OCI-LY1 (cell line): ENCODE data around the gene PLEKHA8.

Experiments
- H2AFZ ChIP-seq: fragments of 200-600 bp; sonication (generic), shearing (Covaris generic); 2 replicates; pipeline ENCODE4 v1.6.0; 2014; ENCODE audit warnings: antibody characterized with exemption, mild to moderate bottlenecking, low read length
- H3F3A ChIP-seq: fragments of 200-600 bp; sonication (generic), shearing (Covaris generic); 2 replicates; pipeline ENCODE4 v1.6.0; 2014; ENCODE audit warnings: mild to moderate bottlenecking, antibody characterized with exemption, low read length, moderate library complexity; ENCODE audit not compliant: insufficient read depth
- H3K27ac ChIP-seq: fragments of 200-600 bp; sonication (generic); 2 replicates; pipeline ENCODE4 v1.5.1; 2014; ENCODE audit warnings: low read length, mixed run types, mild to moderate bottlenecking, low read depth; ENCODE audit not compliant: poor library complexity, severe bottlenecking
- H3K27me3 ChIP-seq: fragments of 200-600 bp; sonication (generic); 2 replicates; pipeline ENCODE4 v1.6.0; 2014; ENCODE audit warnings: antibody characterized with exemption, mild to moderate bottlenecking, low read length, moderate library complexity; ENCODE audit not compliant: insufficient read depth
- H3K36me3 ChIP-seq: fragments of 200-600 bp; sonication (generic); 2 replicates; pipeline ENCODE4 v1.6.1; 2014; ENCODE audit warnings: mild to moderate bottlenecking, antibody characterized with exemption, low read length, moderate library complexity, mixed read lengths; ENCODE audit not compliant: insufficient read depth
- H3K4me1 ChIP-seq: fragments of 200-600 bp; sonication (generic); 2 replicates; pipeline ENCODE4 v1.5.1; 2014; ENCODE audit warnings: mild to moderate bottlenecking, low read length, moderate library complexity; ENCODE audit not compliant: insufficient read depth, severe bottlenecking
- H3K4me2 ChIP-seq: fragments of 200-600 bp; sonication (generic), shearing (Covaris generic); 2 replicates; pipeline ENCODE4 v1.6.1; 2014; ENCODE audit warnings: low read length
- H3K4me3 ChIP-seq: fragments of 200-600 bp; sonication (generic); 2 replicates; pipeline ENCODE4 v1.5.1; 2014; ENCODE audit warnings: low read length, low read depth, mild to moderate bottlenecking, mixed read lengths; ENCODE audit not compliant: poor library complexity, severe bottlenecking
- H3K79me2 ChIP-seq: fragments of 200-600 bp; shearing (Covaris generic); 2 replicates; pipeline ENCODE4 v1.6.1; 2016; ENCODE audit warnings: mixed run types, low read length, mixed read lengths; ENCODE audit not compliant: insufficient read depth
- H3K9ac ChIP-seq: fragments of 200-600 bp; sonication (generic), shearing (Covaris generic); 2 replicates; pipeline ENCODE4 v1.6.1; 2014; ENCODE audit warnings: mild to moderate bottlenecking, low read length, mixed read lengths
- H3K9me2 ChIP-seq: fragments of 200-600 bp; sonication (generic), shearing (Covaris generic); 2 replicates; pipeline ENCODE4 v1.6.1; 2014; ENCODE audit warnings: low read depth, mild to moderate bottlenecking, low read length, mixed read lengths
- H3K9me3 ChIP-seq: fragments of 200-600 bp; shearing (Covaris generic); 2 replicates; pipeline ENCODE4 v1.6.1; 2014; ENCODE audit warnings: low read length, mixed read lengths
- H4K20me1 ChIP-seq: fragments of 200-600 bp; sonication (generic), shearing (Covaris generic); 2 replicates; pipeline ENCODE4 v1.6.0; 2016; ENCODE audit warnings: mild to moderate bottlenecking, low read length; ENCODE audit not compliant: insufficient read depth
- CTCF ChIP-seq: fragments of 200-600 bp; sonication (generic), shearing (Covaris generic); IDR thresholded peaks from 2 replicates; pipeline ENCODE4 v1.5.1; 2017; ENCODE audit warnings: mild to moderate bottlenecking, antibody characterized with exemption, low read length, moderate library complexity, mixed read lengths
- EZH2 ChIP-seq: fragments of 200-600 bp; sonication (generic), shearing (Covaris generic); IDR thresholded peaks from 2 replicates; pipeline ENCODE4 v1.8.0; 2017; ENCODE audit warnings: borderline replicate concordance, mixed run types, mild to moderate bottlenecking, antibody characterized with exemption, low read length, moderate library complexity, mixed read lengths

Gene PLEKHA8

GRCh38 chr7:30147785-30148184 is 119.6 kb downstream of the PLEKHA8 start:
- Histone ChIP-seq H3K9ac (no peak overlapping the region), H3K79me2 (no peaks in the 10 kb centered on the region), H4K20me1 (no peaks in the 10 kb centered on the region), H3K4me3 (no peak overlapping the region), H3K9me3 (no peaks in the 10 kb centered on the region), H3F3A (no peaks in the 10 kb centered on the region), H2AFZ (no peak overlapping the region), H3K36me3 (no peaks in the 10 kb centered on the region), H3K27me3 (no peaks in the 10 kb centered on the region), H3K27ac (no peak overlapping the region), H3K4me2 (no peak overlapping the region), H3K4me1 (peaks cover 18% of the 10 kb centered on the region), H3K9me2 (no peaks in the 10 kb centered on the region)
- no peak for TF ChIP-seq EZH2
- TF ChIP-seq CTCF = no peak

- TF ChIP-seq CTCF (no peak), EZH2 (no peak)
- no peaks in the 10 kb centered on the region for H3K79me2 ChIP-seq
- no peaks in the 10 kb centered on the region for H3K9me2 ChIP-seq
- H3K4me3 ChIP-seq = no peak overlapping the region
- no peaks in the 10 kb centered on the region for H3F3A ChIP-seq
- no peaks in the 10 kb centered on the region for H3K9me3 ChIP-seq
- H3K36me3 ChIP-seq = no peaks in the 10 kb centered on the region
- H3K9ac ChIP-seq = no peak overlapping the region
- H3K4me2 ChIP-seq = no peak overlapping the region
- peaks cover 18% of the 10 kb centered on the region for H3K4me1 ChIP-seq
- no peaks in the 10 kb centered on the region for H4K20me1 ChIP-seq
- no peak overlapping the region for H3K27ac ChIP-seq
- H2AFZ ChIP-seq = no peak overlapping the region
- no peaks in the 10 kb centered on the region for H3K27me3 ChIP-seq
Observed at GRCh38 chr7:30148426-30148825, 120.2 kb downstream of the PLEKHA8 start.

- Histone ChIP-seq H3K36me3 (no peaks in the 10 kb centered on the region), H3K9me3 (no peaks in the 10 kb centered on the region), H3K4me1 (peaks cover 15% of the 10 kb centered on the region), H3K4me3 (peak overlapping the region; percentile 3), H3K4me2 (peak overlapping the region; percentile 20; the same call in 1 of the 2 replicates), H2AFZ (no peak overlapping the region), H3K79me2 (no peaks in the 10 kb centered on the region), H4K20me1 (no peaks in the 10 kb centered on the region), H3K9me2 (no peaks in the 10 kb centered on the region), H3F3A (no peaks in the 10 kb centered on the region), H3K27ac (no peak overlapping the region), H3K9ac (no peak overlapping the region; the same call in 1 of the 2 replicates), H3K27me3 (no peaks in the 10 kb centered on the region)
- TF ChIP-seq CTCF (no peak), EZH2 (no peak)
Observed at GRCh38 chr7:30148951-30149459, 120.8 kb downstream of the PLEKHA8 start.
